Activated T-cell treated with anti-CD3 and anti-CD28 coated beads, Interleukin-2, amount 50 U/mL, for 48 hours (primary cell): Measurements from ENCODE around the gene STEAP1B.
"Not testable (repeated sequence)": the region's sequence is repeated elsewhere in the genome, so short reads cannot be mapped to it uniquely, and the experiment has no call there.

ENCODE experiments used
- DNase-seq, 2 experiments: peaks; one replicate each; pipeline ENCODE4 v3.0.0-alpha.2; 2020

The STEAP1B gene

GRCh38 chr7:22452142-22452959 is 47.6 kb downstream of the STEAP1B start:
- DNase-seq, result peak; percentile 61 to 65

GRCh38 chr7:22450013-22450412 is 50.0 kb downstream of the STEAP1B start:
- DNase-seq, result not testable (repeated sequence)

- DNase-seq, result no peak
These were observed 52.2 kb downstream of the STEAP1B start for GRCh38 chr7:22447762-22448161.

DNA sequence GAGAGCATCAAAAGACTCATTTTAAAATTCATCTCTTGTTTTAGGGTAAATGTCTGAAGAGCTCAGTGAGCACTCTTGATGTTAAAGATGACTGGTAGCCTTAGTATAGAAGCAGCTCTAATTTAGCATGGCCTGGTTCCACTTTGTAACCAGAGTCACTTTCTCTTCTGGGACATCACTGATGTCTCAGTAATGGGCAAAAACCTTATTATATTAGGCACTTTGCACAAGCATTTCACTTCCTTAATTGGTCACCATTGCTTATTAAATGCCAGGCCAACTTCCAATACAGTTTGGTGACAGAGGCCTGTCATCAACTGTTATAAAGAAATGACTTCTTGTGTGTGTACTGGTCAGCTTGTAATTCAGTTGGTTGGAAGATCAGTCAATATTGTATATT is 53.0 kb downstream of the STEAP1B start:
- no peak for DNase-seq

- no peak for DNase-seq
These were observed 54.1 kb downstream of the STEAP1B start for GRCh38 chr7:22445853-22446252.

DNA sequence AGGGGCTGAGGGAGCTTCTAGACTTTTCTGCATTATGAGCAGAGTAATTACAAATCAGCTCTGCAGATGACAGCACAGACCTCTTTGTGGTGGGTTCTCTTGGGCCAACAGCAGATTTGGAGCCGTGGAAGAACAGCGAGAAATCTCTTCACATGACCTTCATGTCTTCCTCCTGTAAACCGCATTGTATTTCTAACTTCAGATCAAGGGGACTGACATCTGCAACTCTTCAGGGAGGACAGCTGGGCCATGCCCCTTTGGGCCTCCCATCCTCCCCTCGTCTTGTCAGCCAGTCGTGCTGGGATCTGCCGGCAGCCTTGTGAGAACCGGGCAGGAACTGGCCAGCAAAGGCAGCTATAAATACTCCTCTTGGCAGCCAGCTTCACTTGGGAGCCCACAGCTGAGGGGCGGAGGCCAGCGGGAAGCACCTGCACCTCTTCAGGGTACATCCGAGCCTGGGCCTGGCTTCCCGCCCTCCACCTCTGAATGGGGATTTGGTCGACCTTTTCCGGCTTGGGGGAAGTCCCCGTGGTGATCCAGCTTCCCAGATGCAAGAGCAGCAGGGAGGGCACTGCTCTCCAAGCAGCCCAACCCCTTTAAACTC is 54.7 kb downstream of the STEAP1B start:
- no peak for DNase-seq

DNA sequence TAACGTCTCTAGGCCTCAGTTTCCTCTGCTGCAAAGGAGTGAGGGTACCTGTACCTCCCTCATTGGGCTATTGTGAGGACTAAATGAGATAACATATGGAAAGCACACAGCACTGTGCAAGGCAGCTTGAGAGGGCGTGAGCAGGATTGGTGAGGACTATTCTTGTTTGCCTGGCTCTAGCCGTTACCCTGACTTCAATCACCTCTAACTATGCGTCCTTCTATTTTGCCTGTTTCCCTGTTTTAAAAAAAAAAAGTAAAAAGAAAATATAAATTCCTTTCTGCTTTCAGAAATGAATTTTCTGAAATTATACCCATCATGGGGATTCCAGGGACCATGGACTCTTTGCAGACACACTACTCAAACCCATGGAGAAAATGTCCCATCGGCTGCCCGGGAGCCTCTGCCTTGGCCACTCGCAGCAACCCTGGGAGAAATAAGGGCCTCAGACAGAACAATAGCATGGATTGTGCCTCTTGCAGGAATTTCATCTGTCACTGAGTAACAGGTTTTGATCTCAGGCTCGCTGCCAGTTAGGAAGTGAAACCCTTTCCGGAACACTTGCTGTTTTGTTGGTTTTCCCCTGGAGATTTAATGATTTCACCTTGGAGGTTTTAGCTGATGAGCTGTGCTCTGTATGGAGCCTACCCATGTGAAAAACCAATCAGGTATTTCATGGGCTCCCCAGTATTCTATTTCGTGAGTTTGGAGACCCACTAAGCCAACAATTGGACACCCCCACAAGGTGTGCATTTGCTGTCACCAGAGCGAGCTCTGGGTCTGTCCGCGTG is 55.6 kb downstream of the STEAP1B start:
- no peak for DNase-seq

DNA sequence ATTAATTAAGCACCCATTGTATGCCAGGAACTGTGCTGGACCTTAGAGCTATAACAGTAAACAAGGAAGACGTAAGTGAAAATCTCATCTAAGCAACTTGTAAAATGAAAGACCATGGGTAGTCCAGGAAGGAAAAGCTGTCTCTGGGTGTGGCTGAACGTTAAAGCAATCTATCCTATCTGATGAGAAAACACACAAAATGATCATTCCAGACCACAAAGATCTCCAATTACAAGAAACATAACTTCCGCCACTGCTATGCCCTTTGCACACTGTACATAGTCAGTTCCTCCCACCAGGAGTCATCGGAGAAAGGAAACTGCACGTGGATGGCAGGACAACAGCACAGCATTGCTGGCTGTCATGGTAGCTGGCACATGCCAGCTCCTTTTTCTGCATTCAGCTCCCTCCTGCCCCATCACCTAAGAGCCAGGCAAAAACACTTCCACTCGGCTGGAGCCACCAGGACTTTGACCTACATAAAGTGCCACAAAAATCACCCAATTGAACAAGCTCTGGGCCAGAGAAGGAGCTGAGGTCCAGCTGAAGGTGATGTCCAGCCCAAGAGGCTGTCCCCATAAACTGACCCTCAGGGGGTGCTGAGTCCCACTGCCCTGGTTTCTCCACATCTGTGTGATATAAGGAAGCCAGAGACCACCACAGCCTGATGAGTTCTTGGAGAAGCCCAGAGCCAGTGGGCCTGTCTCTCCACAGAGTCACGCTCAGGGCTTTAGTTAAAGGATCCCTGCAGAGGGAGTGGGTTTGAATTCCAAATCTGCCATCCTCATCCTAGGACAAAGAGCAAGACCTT is 56.4 kb downstream of the STEAP1B start:
- no peak for DNase-seq

- no peak for DNase-seq
These were observed 57.1 kb downstream of the STEAP1B start for GRCh38 chr7:22442882-22443369.

DNA sequence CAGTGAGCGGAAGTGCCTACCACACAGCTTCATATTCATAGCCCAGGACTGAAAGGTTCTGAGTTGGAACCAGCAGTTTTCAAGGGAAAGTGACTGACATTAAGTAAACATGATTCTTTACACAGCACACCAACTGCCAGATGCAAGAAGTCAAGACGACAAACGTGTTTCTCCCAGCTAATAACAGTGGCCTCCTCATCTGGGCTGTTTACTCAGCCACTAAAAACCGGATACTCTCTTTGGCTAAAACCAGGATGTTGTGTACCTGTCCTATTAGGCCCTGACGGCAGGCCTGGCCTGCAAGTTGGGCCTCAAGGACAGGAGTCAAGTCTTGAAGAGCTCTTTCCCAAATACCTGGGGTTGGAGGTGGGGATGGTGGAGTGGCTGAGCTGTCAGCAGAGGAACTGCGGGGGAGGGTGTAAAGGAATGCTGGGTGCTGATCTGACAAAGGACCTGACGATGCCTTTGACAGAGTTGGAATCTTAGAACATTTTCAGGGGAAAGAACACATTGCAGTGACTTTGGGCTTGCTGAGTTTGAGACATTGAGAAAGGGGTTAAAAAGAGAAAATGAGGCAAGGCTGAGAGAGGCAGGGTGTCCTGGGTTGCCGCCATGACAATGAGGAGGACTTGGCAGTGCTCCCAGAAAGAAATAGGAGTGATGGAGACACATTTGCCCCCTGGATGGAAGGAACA is 57.7 kb downstream of the STEAP1B start:
- no peak for DNase-seq

- DNase-seq, result no peak
These were observed 58.8 kb downstream of the STEAP1B start for GRCh38 chr7:22441157-22441556.

DNA sequence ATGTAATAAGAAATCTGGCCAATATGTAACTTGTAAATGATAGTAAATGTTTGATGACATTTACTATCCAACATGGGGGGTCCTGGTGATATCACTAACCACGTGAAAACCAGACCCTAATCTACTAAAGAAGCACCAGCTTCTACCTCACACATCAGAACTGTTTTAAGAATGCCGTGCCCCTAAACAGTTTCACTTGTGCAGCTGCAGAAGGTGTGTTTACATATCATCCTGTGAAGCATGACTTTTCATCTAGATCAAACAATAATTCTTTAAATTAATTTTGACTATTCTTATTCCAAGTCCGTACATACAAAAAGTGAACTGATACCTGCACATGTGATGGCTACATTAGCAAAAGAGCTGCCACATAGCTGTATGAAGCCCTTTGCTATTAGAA is 61.0 kb downstream of the STEAP1B start:
- DNase-seq, result no peak

- not testable (repeated sequence) for DNase-seq
These were observed 63.4 kb downstream of the STEAP1B start for GRCh38 chr7:22436552-22436951.

DNA sequence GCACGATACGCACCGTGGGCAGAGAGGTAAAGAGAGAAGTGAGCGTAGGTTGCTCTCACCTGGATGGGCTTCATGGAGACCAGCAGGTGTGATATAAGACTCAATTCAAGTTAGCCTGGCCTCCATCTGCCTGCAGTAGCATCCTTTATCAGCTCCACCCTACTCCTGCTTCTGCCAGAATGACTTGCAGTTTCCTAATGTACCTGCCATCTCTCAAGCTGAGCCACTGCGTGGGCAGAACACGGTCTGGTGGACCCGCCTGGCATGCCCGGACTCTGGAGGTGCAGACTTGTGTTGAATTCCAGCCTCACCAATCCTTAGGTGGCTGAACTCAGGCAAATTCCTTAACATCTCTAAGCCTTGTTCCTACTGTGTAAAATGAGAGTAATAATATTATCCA is 64.3 kb downstream of the STEAP1B start:
- DNase-seq, result no peak

- no peak for DNase-seq
These were observed 64.9 kb downstream of the STEAP1B start for GRCh38 chr7:22435105-22435504.

- no peak for DNase-seq
These were observed 66.1 kb downstream of the STEAP1B start for GRCh38 chr7:22433710-22434460.

GRCh38 chr7:22433165-22433700 is 66.8 kb downstream of the STEAP1B start:
- not testable (repeated sequence) for DNase-seq

DNA sequence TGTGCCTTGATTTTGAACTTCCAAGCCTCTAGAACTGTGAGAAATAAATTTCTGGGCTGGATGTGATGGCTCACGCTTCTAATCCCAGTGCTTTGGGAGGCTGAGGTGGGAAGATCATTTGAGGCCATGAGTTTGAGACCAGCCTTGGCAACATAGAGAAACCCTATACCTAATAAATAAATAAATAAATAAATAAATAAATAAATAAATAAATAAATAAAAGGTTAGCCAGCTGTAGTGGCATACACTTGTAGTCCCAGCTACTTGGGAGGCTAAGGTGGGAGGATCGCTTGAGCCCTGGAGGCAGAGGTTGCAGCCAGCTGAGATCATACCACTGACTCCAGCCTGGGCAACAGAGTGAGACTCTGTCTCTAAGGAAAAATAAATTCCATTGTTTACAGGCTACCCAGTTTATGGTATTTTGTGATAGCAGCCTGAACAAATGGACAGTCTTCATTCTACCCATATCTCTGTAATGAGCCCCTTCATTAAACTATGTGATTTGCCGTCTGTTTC is 67.7 kb downstream of the STEAP1B start:
- no peak for DNase-seq

DNA sequence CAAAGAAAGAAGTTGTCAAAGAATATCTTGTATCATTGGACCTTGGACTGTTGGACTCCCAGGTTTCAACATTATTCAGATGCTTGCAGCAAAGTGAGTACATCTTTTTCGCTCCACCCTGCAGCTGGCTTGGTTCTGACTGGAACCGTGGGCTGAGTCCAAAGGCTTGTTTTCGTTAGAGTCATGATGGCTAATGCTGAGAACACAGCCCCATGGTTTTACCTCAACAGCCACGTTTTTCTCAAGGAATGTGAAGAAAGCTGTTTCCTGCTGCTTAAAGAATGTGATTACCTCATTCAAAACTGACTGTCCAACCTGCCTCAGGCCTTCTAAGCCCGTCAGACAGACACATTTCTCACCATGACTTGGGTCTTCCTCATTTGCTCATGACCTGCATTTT is 69.5 kb downstream of the STEAP1B start:
- DNase-seq, result no peak

DNA sequence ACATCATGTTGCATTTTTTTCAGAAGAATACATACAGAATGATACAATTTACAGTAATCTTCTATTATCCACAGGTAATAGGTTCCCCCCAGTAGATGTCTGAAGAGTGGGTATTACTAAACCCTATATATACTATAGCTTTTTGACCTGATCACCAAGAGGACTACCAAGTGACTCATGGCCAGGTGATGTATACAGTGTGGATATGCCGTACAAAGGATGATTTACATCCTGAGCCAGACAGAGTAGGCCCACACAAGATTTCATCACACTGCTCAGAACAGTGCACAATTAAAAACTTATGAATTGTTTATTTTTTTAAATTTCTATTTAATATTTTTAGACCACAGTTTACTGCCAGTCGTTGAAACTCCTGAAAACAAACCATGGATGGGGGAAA is 70.6 kb downstream of the STEAP1B start:
- DNase-seq, result no peak

DNA sequence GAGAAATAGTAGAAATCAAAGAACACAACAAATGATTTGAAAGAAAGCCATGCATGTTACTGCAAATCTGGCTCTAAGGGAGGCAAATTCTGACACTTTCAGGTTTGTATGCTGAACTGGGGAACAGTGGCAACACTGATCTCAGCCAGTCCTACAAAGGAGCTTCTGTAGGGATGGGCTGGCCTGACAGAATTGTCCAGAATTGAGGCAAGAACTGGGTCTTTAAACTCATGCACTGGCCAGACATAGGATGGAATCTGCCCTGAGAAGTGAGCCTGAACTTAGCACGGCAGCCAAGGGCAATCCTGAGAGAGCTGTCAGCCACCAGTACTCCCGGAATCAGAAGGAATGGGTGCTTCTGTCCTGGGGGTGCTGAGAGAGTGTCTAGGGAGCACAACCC is 72.1 kb downstream of the STEAP1B start:
- DNase-seq, result no peak
